H4 (cell line): ENCODE results near the gene OXNAD1. TPM values are rescaled to one million over a fixed set of nuclear protein-coding genes. Genes with fewer than 3 reads are reported as not detected.

ENCODE experiments used
- DNase-seq: peaks from one replicate; pipeline ENCODE4 v3.0.0-alpha.2; 2015; ENCODE audit warnings: low spot score
- total RNA-seq: library from RNA; depleted of rRNA; stranded (reverse); fragments of >200 nt; shearing (Covaris generic); gene quantifications from 2 replicates; pipeline ENCODE4 v1.2.3, GENCODE V29; 2014

OXNAD1 gene
- total RNA-seq, 1 experiment from 2014 or later = 17.1 TPM

- DNase-seq = peak; percentile 81
These were observed 17.5 kb upstream of the OXNAD1 start for GRCh38 chr3:16247282-16248061.

- DNase-seq = no peak
These were observed 16.5 kb upstream of the OXNAD1 start for GRCh38 chr3:16248556-16248955.

GRCh38 chr3:16249336-16249735, 15.7 kb upstream of the OXNAD1 start:
- DNase-seq = peak; percentile 47

GRCh38 chr3:16249886-16250285, 15.1 kb upstream of the OXNAD1 start:
- DNase-seq = no peak

GRCh38 chr3:16251316-16252085, 13.5 kb upstream of the OXNAD1 start:
- DNase-seq = no peak

GRCh38 chr3:16252243-16252978, 12.6 kb upstream of the OXNAD1 start:
- DNase-seq = no peak

- no peak for DNase-seq
These were observed 12.0 kb upstream of the OXNAD1 start for GRCh38 chr3:16252988-16253387.

- DNase-seq = no peak
These were observed 11.4 kb upstream of the OXNAD1 start for GRCh38 chr3:16253601-16254000.

- DNase-seq = no peak
These were observed 10.1 kb upstream of the OXNAD1 start for GRCh38 chr3:16254916-16255315.

GRCh38 chr3:16255326-16255725, 9.7 kb upstream of the OXNAD1 start:
- no peak for DNase-seq

GRCh38 chr3:16255726-16256125, 9.3 kb upstream of the OXNAD1 start:
- no peak for DNase-seq

- DNase-seq = no peak
These were observed 7.7 kb upstream of the OXNAD1 start for GRCh38 chr3:16257309-16257708.

GRCh38 chr3:16258177-16258576, 6.8 kb upstream of the OXNAD1 start:
- DNase-seq = no peak

- no peak for DNase-seq
These were observed 6.1 kb upstream of the OXNAD1 start for GRCh38 chr3:16258866-16259265.

GRCh38 chr3:16260046-16260445, 5.0 kb upstream of the OXNAD1 start:
- no peak for DNase-seq

GRCh38 chr3:16262174-16262573, 2.8 kb upstream of the OXNAD1 start:
- DNase-seq = no peak

GRCh38 chr3:16264174-16264707, 771 bp upstream of the OXNAD1 start:
- no peak for DNase-seq

- DNase-seq = no peak
These were observed 409 bp downstream of the OXNAD1 start for GRCh38 chr3:16265455-16265786.

- DNase-seq = no peak
These were observed 1.7 kb downstream of the OXNAD1 start for GRCh38 chr3:16266714-16267113.

- no peak for DNase-seq
These were observed 5.8 kb downstream of the OXNAD1 start for GRCh38 chr3:16270855-16271254.

GRCh38 chr3:16272588-16272987, 7.6 kb downstream of the OXNAD1 start:
- DNase-seq = no peak

GRCh38 chr3:16273867-16274266, 8.9 kb downstream of the OXNAD1 start:
- no peak for DNase-seq
